Glutamatergic neuron (in vitro differentiated cells): ENCODE measurements around the gene COL25A1. TPM values are rescaled to one million over a fixed set of nuclear protein-coding genes. Genes with fewer than 3 reads are reported as not detected.
"Not testable (repeated sequence)": the region's sequence is repeated elsewhere in the genome, so short reads cannot be mapped to it uniquely, and the experiment has no call there.

ENCODE experiments used
- DNase-seq: peaks from one replicate; pipeline ENCODE4 v3.0.0; 2022
- H3K27ac Mint-ChIP-seq: one replicate; pipeline ENCODE4 v1.8.0; 2020; ENCODE audit warnings: mild to moderate bottlenecking, mixed read lengths, inconsistent platforms; ENCODE audit not compliant: unreplicated experiment
- H3K27me3 Mint-ChIP-seq: one replicate; pipeline ENCODE4 v1.8.0; 2020; ENCODE audit warnings: mild to moderate bottlenecking, moderate library complexity, mixed read lengths, inconsistent platforms; ENCODE audit not compliant: unreplicated experiment
- H3K36me3 Mint-ChIP-seq: one replicate; pipeline ENCODE4 v1.8.0; 2020; ENCODE audit warnings: mild to moderate bottlenecking, mixed read lengths, inconsistent platforms; ENCODE audit not compliant: unreplicated experiment
- H3K4me1 Mint-ChIP-seq: one replicate; pipeline ENCODE4 v1.8.0; 2020; ENCODE audit warnings: mild to moderate bottlenecking, low read depth, mixed read lengths, inconsistent platforms; ENCODE audit not compliant: unreplicated experiment
- H3K4me3 Mint-ChIP-seq: one replicate; pipeline ENCODE4 v1.8.0; 2020; ENCODE audit warnings: mild to moderate bottlenecking, mixed read lengths, inconsistent platforms; ENCODE audit not compliant: unreplicated experiment
- H3K9me3 Mint-ChIP-seq: one replicate; pipeline ENCODE4 v1.8.0; 2020; ENCODE audit warnings: mild to moderate bottlenecking, moderate library complexity, mixed read lengths, inconsistent platforms; ENCODE audit not compliant: unreplicated experiment
- CTCF ChIP-seq: fragments of 200-600 bp; sonication (generic); IDR thresholded peaks from one replicate; pipeline ENCODE4 v1.5.0; 2021; ENCODE audit not compliant: partially characterized antibody, unreplicated experiment
- total RNA-seq: library from RNA; stranded (reverse); fragmentation: NEBNext Ultra II Directional; extraction: Animal tissue kit (Norgen Biotek cat#: 25700); gene quantifications from one replicate; pipeline ENCODE4 v1.2.1, GENCODE V29; 2021; ENCODE audit not compliant: unreplicated experiment

The COL25A1 gene
- total RNA-seq, 1 donor from 2014 or later: 1.1 TPM

GRCh38 chr4:108881986-108882385, 420.5 kb downstream of the COL25A1 start:
- H3K4me1 Mint-ChIP-seq: no peaks in the 10 kb centered on the region
- H3K4me3 Mint-ChIP-seq: no peak overlapping the region
- no peak overlapping the region for H3K27ac Mint-ChIP-seq

GRCh38 chr4:108881190-108881589, 421.3 kb downstream of the COL25A1 start:
- H3K27me3 Mint-ChIP-seq: no peaks in the 10 kb centered on the region
- no peak overlapping the region for H3K27ac Mint-ChIP-seq
- no peaks in the 10 kb centered on the region for H3K4me1 Mint-ChIP-seq
- H3K4me3 Mint-ChIP-seq: no peak overlapping the region
- DNase-seq: no peak
- H3K36me3 Mint-ChIP-seq: no peaks in the 10 kb centered on the region
- H3K9me3 Mint-ChIP-seq: no peaks in the 10 kb centered on the region
- no peak for TF ChIP-seq CTCF

More at GRCh38 chr4:108881986-108882385, 420.5 kb downstream of the COL25A1 start:
- DNase-seq: no peak
- Mint-ChIP-seq H3K27me3 (no peaks in the 10 kb centered on the region), H3K9me3 (no peaks in the 10 kb centered on the region), H3K36me3 (no peaks in the 10 kb centered on the region)
- TF ChIP-seq CTCF: no peak

GRCh38 chr4:108878806-108879205, 423.7 kb downstream of the COL25A1 start:
- DNase-seq: no peak
- Mint-ChIP-seq H3K36me3 (no peaks in the 10 kb centered on the region), H3K27ac (no peak overlapping the region), H3K9me3 (no peaks in the 10 kb centered on the region), H3K27me3 (no peaks in the 10 kb centered on the region), H3K4me3 (no peak overlapping the region), H3K4me1 (no peaks in the 10 kb centered on the region)
- no peak for TF ChIP-seq CTCF

- H3K36me3 Mint-ChIP-seq: no peaks in the 10 kb centered on the region
- DNase-seq: no peak
- H3K4me1 Mint-ChIP-seq: no peaks in the 10 kb centered on the region
- no peak overlapping the region for H3K4me3 Mint-ChIP-seq
- TF ChIP-seq CTCF: no peak
- no peaks in the 10 kb centered on the region for H3K27me3 Mint-ChIP-seq
- no peaks in the 10 kb centered on the region for H3K9me3 Mint-ChIP-seq
- H3K27ac Mint-ChIP-seq: no peak overlapping the region
These were observed 424.6 kb downstream of the COL25A1 start for GRCh38 chr4:108877821-108878220.

- Mint-ChIP-seq H3K36me3 (no peaks in the 10 kb centered on the region), H3K4me3 (no peak overlapping the region), H3K4me1 (no peaks in the 10 kb centered on the region), H3K9me3 (no peaks in the 10 kb centered on the region), H3K27me3 (no peaks in the 10 kb centered on the region), H3K27ac (no peak overlapping the region)
- no peak for DNase-seq
- TF ChIP-seq CTCF: no peak
These were observed 427.7 kb downstream of the COL25A1 start for GRCh38 chr4:108874806-108875205.

GRCh38 chr4:108869970-108870369, 432.5 kb downstream of the COL25A1 start:
- not testable (repeated sequence) for H3K9me3 Mint-ChIP-seq, H3K27me3 Mint-ChIP-seq

More at GRCh38 chr4:108869970-108870369, 432.5 kb downstream of the COL25A1 start:
- not testable (repeated sequence) for H3K27ac Mint-ChIP-seq, H3K4me1 Mint-ChIP-seq, H3K36me3 Mint-ChIP-seq, H3K4me3 Mint-ChIP-seq, DNase-seq
